HG02678 (cell line): Measurements from ENCODE around the gene SEMA3E.
"Not testable (repeated sequence)": the region's sequence is repeated elsewhere in the genome, so short reads cannot be mapped to it uniquely, and the experiment has no call there.

Source experiments
- ATAC-seq: cut with Tn5 transposase; IDR thresholded peaks from one replicate; pipeline ENCODE4 v1.9.1; 2021; ENCODE audit warnings: mild to moderate bottlenecking, moderate library complexity; ENCODE audit not compliant: unreplicated experiment

The SEMA3E gene

GRCh38 chr7:83562960-83563359, 86.0 kb downstream of the SEMA3E start:
- no peak for ATAC-seq

GRCh38 chr7:83562289-83562688, 86.7 kb downstream of the SEMA3E start:
- no peak for ATAC-seq

GRCh38 chr7:83559887-83560286, 89.1 kb downstream of the SEMA3E start:
- no peak for ATAC-seq

GRCh38 chr7:83552556-83552955, 96.4 kb downstream of the SEMA3E start:
- ATAC-seq = not testable (repeated sequence)

- ATAC-seq = no peak
These were observed 98.8 kb downstream of the SEMA3E start for GRCh38 chr7:83550100-83550499.

DNA sequence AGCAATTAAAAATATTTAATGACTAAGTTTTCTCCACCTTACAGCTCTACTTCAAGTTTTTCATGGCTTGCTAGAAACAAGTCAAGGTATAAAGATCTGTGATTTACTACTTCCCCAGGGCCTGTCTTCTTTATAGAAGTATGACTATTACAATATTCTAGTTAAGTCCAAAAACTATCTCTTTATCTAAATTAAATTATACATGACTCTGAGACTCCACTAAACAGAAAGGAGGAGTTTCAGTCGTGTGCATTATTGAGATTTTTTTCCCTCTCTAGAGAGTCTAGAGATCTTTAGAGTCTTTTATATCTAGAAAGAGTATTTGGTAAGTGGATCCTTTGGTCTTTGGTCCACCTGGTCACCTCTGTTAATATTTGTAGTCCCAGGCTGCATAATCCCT, 100.7 kb downstream of the SEMA3E start:
- no peak for ATAC-seq

DNA sequence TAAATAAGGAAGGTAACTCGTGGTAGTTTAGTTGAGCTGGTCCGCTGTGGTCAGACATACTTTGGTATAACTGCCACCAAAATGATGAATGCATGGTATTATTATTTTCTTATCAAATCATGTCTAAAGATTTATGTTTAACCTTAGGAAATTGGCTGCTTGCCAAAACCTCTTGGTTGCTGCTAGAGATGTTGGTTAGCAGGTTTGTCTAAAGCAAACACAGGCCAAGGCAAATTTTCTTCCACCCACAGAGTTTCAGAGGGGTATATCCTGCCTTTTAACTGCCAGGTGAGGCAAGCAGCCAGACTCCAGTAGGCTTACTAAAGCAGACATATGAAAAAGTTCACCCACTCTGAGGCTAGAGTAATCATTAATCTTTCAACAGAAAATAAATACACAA, 101.4 kb downstream of the SEMA3E start:
- ATAC-seq = peak; percentile 96

DNA sequence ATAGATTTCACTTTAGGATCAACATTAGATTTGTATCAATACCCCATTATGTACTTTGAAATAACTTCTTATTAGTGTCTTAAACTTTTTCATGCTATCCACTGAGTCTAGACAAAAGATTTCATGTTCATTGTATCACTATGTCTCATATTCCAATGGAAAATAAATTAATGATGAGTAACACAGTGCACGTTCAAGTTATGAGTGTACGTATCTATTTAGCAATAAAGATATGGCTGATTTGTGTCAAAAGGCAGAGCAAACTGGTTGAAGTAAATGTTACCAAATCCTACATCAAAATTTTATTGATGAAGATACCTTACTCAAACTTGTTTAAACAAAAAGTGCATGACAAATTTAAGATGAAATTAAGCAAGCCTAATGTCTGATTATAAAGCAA, 102.4 kb downstream of the SEMA3E start:
- no peak for ATAC-seq

GRCh38 chr7:83541187-83541960, 107.6 kb downstream of the SEMA3E start:
- no peak for ATAC-seq

DNA sequence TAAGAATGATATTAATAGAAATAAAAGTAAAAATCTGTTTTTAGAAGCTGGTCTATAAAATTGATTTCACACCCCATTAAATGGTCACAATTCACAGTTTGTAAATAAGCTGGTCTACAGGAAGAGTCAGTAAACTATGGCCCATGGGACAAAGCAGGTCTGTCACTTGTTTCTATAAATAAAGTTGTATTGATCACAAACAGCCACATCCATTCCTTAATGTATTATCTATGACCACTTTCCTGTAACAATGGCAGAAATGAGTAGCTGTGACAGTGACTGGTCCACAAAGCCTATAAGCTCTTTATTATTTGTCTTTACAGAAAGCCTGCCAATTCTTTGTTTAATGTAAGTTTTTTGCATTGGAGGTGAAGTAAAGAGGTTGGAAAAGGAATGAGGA, 114.5 kb downstream of the SEMA3E start:
- ATAC-seq = no peak

- no peak for ATAC-seq
These were observed 116.7 kb downstream of the SEMA3E start for GRCh38 chr7:83532219-83532618.

DNA sequence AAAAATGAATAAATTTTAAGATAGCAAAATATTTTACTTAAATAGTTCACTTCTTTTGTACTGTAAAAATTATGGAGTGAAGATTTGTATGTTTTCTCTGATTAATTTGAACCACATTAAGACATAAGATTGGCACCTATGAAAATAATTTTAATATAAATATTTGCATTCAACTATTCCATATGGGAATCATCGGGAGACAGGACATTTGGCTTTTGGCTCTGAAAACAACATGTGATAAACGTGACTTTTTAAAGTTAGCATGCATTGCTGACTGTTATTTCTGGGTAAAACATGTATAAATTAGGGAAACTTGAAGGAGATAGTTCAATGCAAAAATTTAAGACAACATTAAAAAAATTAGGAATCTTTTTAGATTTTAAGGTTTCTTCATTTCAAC, 117.2 kb downstream of the SEMA3E start:
- ATAC-seq = no peak

DNA sequence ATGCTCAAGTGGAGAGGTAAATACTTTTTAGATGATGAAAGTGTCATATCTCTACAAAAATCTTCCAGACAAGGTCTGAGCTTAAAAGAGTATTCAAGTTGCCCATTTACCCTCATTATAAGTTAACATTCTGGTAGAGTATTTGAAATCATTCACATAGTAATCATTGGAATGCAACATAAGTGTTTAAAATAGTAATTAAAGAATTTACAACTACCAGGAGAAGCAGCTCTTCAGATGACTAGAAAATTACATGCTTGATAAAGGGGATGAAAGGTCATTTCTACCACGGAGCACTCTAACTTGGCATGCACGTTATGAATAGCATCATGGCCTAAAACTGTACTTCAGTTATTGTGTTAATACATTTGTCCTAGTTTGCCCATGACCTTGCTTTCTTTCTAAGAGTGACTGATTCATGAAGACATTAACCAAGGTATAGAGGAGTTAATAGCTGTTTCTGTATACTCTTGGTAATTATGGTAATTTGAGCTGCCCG, 120.0 kb downstream of the SEMA3E start:
- ATAC-seq = no peak

DNA sequence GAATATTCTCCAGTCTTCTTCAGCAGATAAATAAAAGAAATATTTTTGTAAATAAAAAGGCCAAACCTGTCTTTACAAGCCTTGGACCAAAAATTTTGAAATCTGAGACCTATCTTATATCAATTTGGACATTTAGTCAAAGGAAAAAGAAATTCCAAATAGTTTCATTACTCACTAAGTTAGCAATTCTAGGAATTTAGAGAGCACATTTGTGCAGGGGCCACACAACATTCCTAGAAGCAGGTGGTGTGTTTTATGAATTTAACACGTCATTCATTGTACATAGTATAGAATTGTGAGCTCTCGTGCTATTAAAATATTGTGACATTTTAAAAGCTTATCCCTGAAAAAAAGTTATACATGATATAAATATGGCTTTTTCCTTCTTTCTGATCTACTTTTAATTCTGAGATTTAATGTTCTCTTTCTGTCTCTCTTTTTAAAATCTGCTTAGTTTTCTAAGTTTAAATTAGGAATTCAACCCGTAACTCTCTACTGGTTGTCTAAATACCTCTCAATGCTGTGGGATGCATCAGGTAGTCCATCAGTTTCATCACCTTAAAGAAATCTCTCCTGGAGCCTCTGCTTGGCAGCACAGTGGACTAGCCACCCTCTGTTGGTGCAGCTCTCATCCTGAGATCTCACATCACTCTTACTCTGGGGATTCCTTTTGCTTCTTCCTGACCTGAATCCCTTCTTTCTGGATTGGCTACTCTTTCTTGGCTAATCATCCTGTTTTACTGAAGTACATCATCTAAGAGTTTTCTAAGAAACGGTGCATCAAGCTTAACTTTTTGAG, 124.5 kb downstream of the SEMA3E start:
- no peak for ATAC-seq

DNA sequence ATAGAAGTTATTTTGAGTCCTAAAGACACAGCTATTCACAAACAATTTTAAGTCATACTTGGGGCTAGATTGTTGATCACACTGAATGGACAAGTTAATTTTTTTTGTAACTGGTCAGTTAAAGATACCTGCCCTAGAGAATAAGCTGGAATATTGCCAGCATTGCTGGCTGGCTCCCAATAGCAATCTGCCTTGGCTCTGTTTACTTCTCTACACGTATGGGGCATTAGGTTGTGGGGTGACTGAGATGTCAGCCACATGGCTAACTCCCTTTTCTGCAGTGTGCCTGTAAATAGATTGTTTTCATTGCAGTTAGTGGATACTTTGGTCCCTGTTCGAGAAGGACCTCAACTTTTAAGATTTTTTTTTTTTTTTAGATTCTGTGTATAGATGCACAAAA, 128.2 kb downstream of the SEMA3E start:
- no peak for ATAC-seq

DNA sequence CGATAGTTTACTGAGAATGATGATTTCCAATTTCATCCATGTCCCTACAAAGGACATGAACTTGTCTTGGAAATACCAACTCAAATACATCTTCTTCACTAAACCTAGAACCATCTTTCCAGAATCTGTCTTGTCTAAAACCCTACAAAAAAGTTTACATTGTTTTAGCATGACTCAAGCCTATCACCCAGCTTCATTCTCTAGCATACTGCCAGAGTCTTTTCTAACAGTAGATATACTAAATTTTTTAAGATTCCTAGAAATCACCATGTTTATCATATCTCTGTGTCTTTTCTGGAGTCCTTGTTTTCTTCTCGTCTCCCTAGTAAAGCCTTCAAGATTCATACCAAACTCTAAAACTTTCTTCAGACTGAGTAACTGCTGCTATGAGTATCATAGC, 129.7 kb downstream of the SEMA3E start:
- ATAC-seq = no peak

DNA sequence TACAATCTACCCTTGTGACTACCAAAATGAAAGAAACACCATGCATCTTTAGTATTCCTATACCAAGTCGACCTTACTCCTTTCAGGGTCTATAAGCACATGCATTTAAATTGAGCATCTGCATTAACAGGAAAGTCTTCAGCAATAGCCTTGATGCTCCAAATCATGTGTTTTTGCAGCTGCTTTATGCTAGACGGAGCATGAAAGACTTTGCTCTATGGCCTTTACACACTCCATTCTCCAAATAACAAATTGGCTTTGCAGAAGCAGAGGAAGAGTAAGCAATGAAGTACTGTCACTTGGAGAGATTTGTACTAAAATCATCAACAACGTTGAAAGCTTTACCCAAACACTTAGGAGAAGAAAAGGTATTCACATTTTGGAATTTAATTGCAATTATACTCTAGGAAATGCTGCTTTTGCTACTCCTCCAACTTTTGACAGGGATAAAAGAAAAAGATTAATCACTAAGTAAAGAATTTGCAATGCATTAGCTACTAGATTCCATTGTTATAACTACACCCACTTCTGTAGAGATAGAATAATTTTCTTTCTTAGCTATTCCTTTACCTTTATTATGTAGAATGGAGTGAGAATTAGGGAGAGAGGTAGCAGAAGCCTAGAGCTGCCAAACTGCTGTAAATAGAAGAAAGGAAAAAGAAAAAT, 131.8 kb downstream of the SEMA3E start:
- ATAC-seq = no peak

DNA sequence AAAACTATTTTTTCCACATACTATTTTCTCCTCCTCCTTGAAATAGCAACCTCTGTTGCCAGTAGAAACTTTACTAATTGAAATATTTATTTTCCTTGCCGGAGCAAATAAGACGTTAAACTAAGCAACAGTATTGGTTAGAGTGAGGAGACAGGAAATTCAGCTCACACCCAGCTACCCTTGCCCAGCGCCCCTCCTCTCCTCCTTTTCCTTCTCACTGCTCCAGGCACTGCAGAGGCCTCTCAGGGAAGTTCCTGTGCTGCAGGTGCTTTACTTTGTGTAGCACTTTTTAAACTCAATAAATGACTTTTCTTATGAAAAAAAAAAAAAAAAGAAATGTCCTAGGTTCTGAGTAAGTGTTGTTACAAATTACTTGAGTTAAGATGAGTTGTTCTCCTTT, 134.0 kb downstream of the SEMA3E start:
- no peak for ATAC-seq

DNA sequence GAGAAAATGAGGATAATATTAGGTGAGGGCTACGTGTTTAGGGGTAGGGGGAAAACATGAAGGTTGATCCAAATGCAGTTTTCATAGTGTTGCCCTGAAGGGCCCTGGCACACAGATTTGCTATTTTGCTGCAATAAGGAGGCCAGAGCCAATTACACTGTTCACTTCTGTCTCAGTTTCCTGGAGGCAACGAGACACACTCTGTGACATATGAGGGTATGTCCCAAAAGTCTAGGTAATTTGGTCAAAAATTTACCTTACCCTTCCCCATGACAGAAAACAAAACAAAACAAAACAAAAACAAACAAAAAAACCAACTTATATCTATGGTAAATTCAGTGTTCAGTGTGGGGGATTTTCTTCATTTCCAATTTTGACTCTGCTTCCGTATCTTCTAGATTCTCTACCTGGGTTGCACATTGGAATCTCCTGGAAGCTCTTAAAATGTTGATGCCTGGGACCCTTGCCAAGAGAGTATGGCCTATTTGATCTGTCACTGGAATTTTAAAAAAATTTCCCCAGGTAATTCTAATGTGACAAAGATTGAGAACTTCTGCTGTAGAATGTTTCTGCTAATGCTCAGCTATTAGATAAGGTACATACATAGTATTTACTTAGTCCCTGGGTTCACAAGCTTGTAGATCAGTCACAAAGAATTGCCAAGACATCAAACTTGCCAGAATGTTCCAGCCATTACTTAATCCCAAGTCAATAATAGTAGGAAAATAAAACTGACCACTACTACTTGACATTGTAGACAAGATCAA, 139.5 kb downstream of the SEMA3E start:
- ATAC-seq = no peak

GRCh38 chr7:83504330-83504729, 144.6 kb downstream of the SEMA3E start:
- ATAC-seq = no peak

DNA sequence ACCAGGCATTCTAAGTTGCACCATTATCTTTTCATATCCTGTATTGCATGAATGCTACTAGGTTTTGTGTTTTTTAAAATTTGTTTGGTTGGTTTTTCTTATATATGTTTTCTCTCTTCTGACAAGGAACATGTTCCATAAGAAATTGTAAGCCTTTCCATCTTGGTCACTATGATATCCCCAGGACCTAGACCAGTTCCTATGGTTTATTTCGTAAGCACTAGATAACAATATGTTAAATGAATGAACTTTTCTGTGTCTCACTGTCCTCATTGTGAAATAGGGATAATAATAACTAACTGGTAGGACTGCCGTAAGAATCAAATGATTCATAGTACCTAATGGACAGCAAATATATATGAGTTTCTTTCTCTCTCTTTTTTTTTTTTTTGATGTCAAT, 146.3 kb downstream of the SEMA3E start:
- no peak for ATAC-seq
